ENCODE measurements around the gene CNTN5. TPM values are rescaled to one million over a fixed set of nuclear protein-coding genes. Genes with fewer than 3 reads are reported as not detected.

CNTN5 gene
- 0.24 TPM for total RNA-seq
- long read RNA-seq = 0 reads

GRCh38 chr11:99020352-99021225 is at the start of gene CNTN5:
CNTN5 (plus strand) TSS chr11:99020949.
- DNase-seq (peak; percentile 53), ATAC-seq (peak; percentile 73 to 79)
- no peaks in the 10 kb centered on the region for H3K36me3 ChIP-seq
- TF ChIP-seq CTCF (IDR thresholded peaks at IDR 0.05) = no peak
- H3K27ac ChIP-seq = no peak within 1 kb of the TSS
- H3K4me3 ChIP-seq = peak within 1 kb of the TSS; percentile 33
- no peaks in the 10 kb centered on the region for H3K9me3 ChIP-seq
- peaks cover 31% of the 10 kb centered on the region for H3K27me3 ChIP-seq (ENCODE audit: low read depth)
- intact Hi-C loops (cut with DNase I) = no loop called here
- H3K4me1 ChIP-seq = no peaks in the 10 kb centered on the region

GRCh38 chr11:98979205-98979604 is 41.5 kb upstream of the CNTN5 start:
- intact Hi-C loops (cut with DNase I) = no loop called here
- H3K9me3 ChIP-seq = peaks cover 13% of the 10 kb centered on the region
- H3K27me3 ChIP-seq (ENCODE audit: low read depth) = no peaks in the 10 kb centered on the region
- ATAC-seq (no peak), DNase-seq (no peak)
- H3K27ac ChIP-seq = no peak overlapping the region
- H3K36me3 ChIP-seq = no peaks in the 10 kb centered on the region
- H3K4me1 ChIP-seq = no peaks in the 10 kb centered on the region
- H3K4me3 ChIP-seq = no peak overlapping the region
- TF ChIP-seq CTCF (IDR thresholded peaks at IDR 0.05) = no peak

- Histone ChIP-seq H3K4me3 (no peak overlapping the region), H3K36me3 (no peaks in the 10 kb centered on the region), H3K27ac (no peak overlapping the region), H3K9me3 (no peaks in the 10 kb centered on the region), H3K4me1 (no peaks in the 10 kb centered on the region), H3K27me3 (ENCODE audit: low read depth) (peaks cover 10% of the 10 kb centered on the region)
- intact Hi-C loops (cut with DNase I) = no loop called here
- peak; percentile 74 for TF ChIP-seq CTCF (IDR thresholded peaks at IDR 0.05)
- DNase-seq (no peak), ATAC-seq (peak; percentile 43 to 59)
Observed at GRCh38 chr11:99015634-99016454, 4.9 kb upstream of the CNTN5 start.

GRCh38 chr11:99019696-99020095 is 1.1 kb upstream of the CNTN5 start:
- Histone ChIP-seq H3K4me1 (no peaks in the 10 kb centered on the region), H3K36me3 (no peaks in the 10 kb centered on the region), H3K9me3 (no peaks in the 10 kb centered on the region), H3K27me3 (ENCODE audit: low read depth) (peaks cover 31% of the 10 kb centered on the region), H3K27ac (no peak overlapping the region), H3K4me3 (no peak overlapping the region)
- no peak for DNase-seq
- intact Hi-C loops (cut with DNase I) = no loop called here
- TF ChIP-seq CTCF (IDR thresholded peaks at IDR 0.05) = no peak
- ATAC-seq = no peak

- Histone ChIP-seq H3K4me1 (no peaks in the 10 kb centered on the region), H3K4me3 (no peak overlapping the region), H3K27me3 (ENCODE audit: low read depth) (no peaks in the 10 kb centered on the region), H3K9me3 (no peaks in the 10 kb centered on the region), H3K27ac (no peak overlapping the region), H3K36me3 (no peaks in the 10 kb centered on the region)
- TF ChIP-seq CTCF (IDR thresholded peaks at IDR 0.05) = no peak
- intact Hi-C loops (cut with DNase I) = no loop called here
- ATAC-seq (no peak), DNase-seq (no peak)
Observed at GRCh38 chr11:99037057-99037456, 16.3 kb downstream of the CNTN5 start.

All from lower lobe of right lung (tissue), 2 donors.